ENCODE data around the gene MOB3A.

- no peak for TF ChIP-seq SP1 (IDR thresholded peaks at IDR 0.05)
- TF ChIP-seq FOXM1 (IDR thresholded peaks at IDR 0.05; ENCODE audit: borderline replicate concordance): no peak
- TF ChIP-seq ELF4 (IDR thresholded peaks at IDR 0.05): no peak
- TF ChIP-seq FOXK2 (IDR thresholded peaks at IDR 0.05): no peak
- TF ChIP-seq HDGF (IDR thresholded peaks at IDR 0.05; ENCODE audit: borderline replicate concordance): no peak
- no peak for TF ChIP-seq TARDBP (IDR thresholded peaks at IDR 0.05)
Measured at GRCh38 chr19:2126879-2127518, 30.9 kb upstream of the MOB3A start.

All from HEK293T (cell line).